CD8-positive, alpha-beta memory T cell (primary cell): ENCODE results near the gene PDSS2. TPM values are rescaled to one million over a fixed set of nuclear protein-coding genes. Genes with fewer than 3 reads are reported as not detected.
"Not testable (repeated sequence)": the region's sequence is repeated elsewhere in the genome, so short reads cannot be mapped to it uniquely, and the experiment has no call there.

Source experiments
- CTCF ChIA-PET: fragments of 350-600 bp; sonication (Branson Sonifier 250); formaldehyde crosslinking; loops from one replicate; lab custom pipeline; 2021; ENCODE audit warnings: antibody characterized with exemption; lab: Charles Lee
- POLR2A ChIA-PET: fragments of 350-600 bp; sonication (Branson Sonifier 250); formaldehyde crosslinking; loops from one replicate; lab custom pipeline; 2021; ENCODE audit warnings: antibody characterized with exemption; lab: Charles Lee
- DNase-seq, 5 donors: peaks; one replicate each; pipeline versions ENCODE4 v3.0.0 to v3.0.0-alpha.2; 2020 to 2022; ENCODE audit warnings: mixed read lengths in 1 of 5
- H3K27ac ChIP-seq: one replicate; pipeline ENCODE4 v1.7.0; 2013; ENCODE audit warnings: low read depth, mild to moderate bottlenecking, low read length, moderate library complexity
- H3K27me3 ChIP-seq: 2 replicates; pipeline ENCODE4 v1.7.0; 2013; ENCODE audit warnings: low read length, mild to moderate bottlenecking; ENCODE audit not compliant: insufficient read depth, poor library complexity, severe bottlenecking
- H3K36me3 ChIP-seq: 2 replicates; pipeline ENCODE4 v1.7.0; 2013; ENCODE audit warnings: mild to moderate bottlenecking, low read length, moderate library complexity; ENCODE audit not compliant: insufficient read depth
- H3K4me1 ChIP-seq: 2 replicates; pipeline ENCODE4 v1.7.0; 2013; ENCODE audit warnings: mild to moderate bottlenecking, low read length, moderate library complexity; ENCODE audit not compliant: insufficient read depth
- H3K4me3 ChIP-seq: 2 replicates; pipeline ENCODE4 v1.7.0; 2013; ENCODE audit warnings: mild to moderate bottlenecking, low read length
- H3K9me3 ChIP-seq: 2 replicates; pipeline ENCODE4 v1.7.0; 2013; ENCODE audit warnings: mild to moderate bottlenecking, low read length
- H3K27ac Mint-ChIP-seq, 8 donors: one replicate each; pipeline ENCODE4 v1.8.0; 2020 to 2021; ENCODE audit warnings: mixed read lengths in 8 of 8, mild to moderate bottlenecking in 6 of 8, inconsistent platforms in 3 of 8, moderate library complexity in 3 of 8
- H3K27me3 Mint-ChIP-seq, 2 donors: one replicate each; pipeline ENCODE4 v1.8.0; 2020 to 2021; ENCODE audit warnings: mixed read lengths in 2 of 2, mild to moderate bottlenecking in 1 of 2, moderate library complexity in 1 of 2
- H3K36me3 Mint-ChIP-seq, 3 donors: one replicate each; pipeline ENCODE4 v1.8.0; 2020 to 2021; ENCODE audit warnings: mixed read lengths in 3 of 3, inconsistent platforms in 1 of 3, mild to moderate bottlenecking in 1 of 3
- H3K4me1 Mint-ChIP-seq, 3 donors: one replicate each; pipeline ENCODE4 v1.8.0; 2020 to 2021; ENCODE audit warnings: mixed read lengths in 3 of 3, inconsistent platforms in 1 of 3, mild to moderate bottlenecking in 1 of 3
- H3K4me3 Mint-ChIP-seq, 7 donors: one replicate each; pipeline ENCODE4 v1.8.0; 2020 to 2021; ENCODE audit warnings: mixed read lengths in 7 of 7, mild to moderate bottlenecking in 6 of 7, moderate library complexity in 4 of 7, inconsistent platforms in 2 of 7
- H3K9me3 Mint-ChIP-seq, 5 donors: one replicate each; pipeline ENCODE4 v1.8.0; 2020 to 2022; ENCODE audit warnings: mixed read lengths in 5 of 5, mild to moderate bottlenecking in 3 of 5, moderate library complexity in 2 of 5, inconsistent platforms in 1 of 5
- polyA plus RNA-seq: library from polyadenylated mRNA; unstranded; fragments of 300-500 nt; fragmentation: Illumina TruSeq; gene quantifications from one replicate; pipeline ENCODE4 v1.2.3, GENCODE V29; 2021
- total RNA-seq, 2 experiments: library from RNA; stranded (reverse); gene quantifications; one replicate each; pipeline ENCODE4 v1.2.3, GENCODE V29; 2021

Gene PDSS2
- total and polyA plus RNA-seq, 3 experiments from 2014 or later, result 13.4 to 14.2 (median 13.7) TPM

GRCh38 chr6:107440936-107441335 is 18.4 kb downstream of the PDSS2 start:
- no peaks in the 10 kb centered on the region for H3K27me3 ChIP-seq
- H3K36me3 ChIP-seq, result no peaks in the 10 kb centered on the region
- Mint-ChIP-seq H3K9me3 (peaks cover 0 to 4% (median 0%) of the 10 kb centered on the region in 5 donors), H3K4me3 (no peak overlapping the region), H3K36me3 (peaks cover 4 to 13% (median 10%) of the 10 kb centered on the region in 3 donors), H3K27ac (peak overlapping the region in 1 of 8 donors; percentile 10), H3K27me3 (no peaks in the 10 kb centered on the region), H3K4me1 (peaks cover 25 to 43% (median 42%) of the 10 kb centered on the region in 3 donors)
- no peaks in the 10 kb centered on the region for H3K9me3 ChIP-seq
- ChIA-PET POLR2A (no interaction called here), CTCF (interaction anchor here (1.4 kb wide), 1 partner anchor 18 kb away, joined by 4 read pairs; the partner anchor contains the start of gene PDSS2)
- no peak for DNase-seq
- H3K27ac ChIP-seq, result no peak overlapping the region
- no peak overlapping the region for H3K4me3 ChIP-seq
- H3K4me1 ChIP-seq, result no peaks in the 10 kb centered on the region

- POLR2A ChIA-PET, result no interaction called here
- no peak overlapping the region for H3K4me3 Mint-ChIP-seq
- Histone ChIP-seq H3K9me3 (no peaks in the 10 kb centered on the region), H3K36me3 (no peaks in the 10 kb centered on the region), H3K27me3 (no peaks in the 10 kb centered on the region), H3K4me1 (no peaks in the 10 kb centered on the region), H3K27ac (no peak overlapping the region), H3K4me3 (no peak overlapping the region)
- CTCF ChIA-PET, result no interaction called here
- H3K27me3 Mint-ChIP-seq, result no peaks in the 10 kb centered on the region
- H3K36me3 Mint-ChIP-seq, result peaks cover 0 to 8% (median 5%) of the 10 kb centered on the region in 3 donors
- DNase-seq, result no peak
- peaks cover 24 to 54% (median 51%) of the 10 kb centered on the region in 3 donors for H3K4me1 Mint-ChIP-seq
- no peak overlapping the region for H3K27ac Mint-ChIP-seq
- H3K9me3 Mint-ChIP-seq, result no peaks in the 10 kb centered on the region
Measured at GRCh38 chr6:107439406-107439805, 20.0 kb downstream of the PDSS2 start.

GRCh38 chr6:107437691-107438090 is 21.7 kb downstream of the PDSS2 start:
- H3K36me3 ChIP-seq, result no peaks in the 10 kb centered on the region
- H3K9me3 ChIP-seq, result no peaks in the 10 kb centered on the region
- POLR2A ChIA-PET, result no interaction called here
- Mint-ChIP-seq H3K4me3 (peak overlapping the region in 1 of 7 donors; percentile 52), H3K9me3 (no peaks in the 10 kb centered on the region), H3K36me3 (peaks cover 6 to 9% (median 8%) of the 10 kb centered on the region in 3 donors), H3K27me3 (no peaks in the 10 kb centered on the region), H3K27ac (peak overlapping the region in 1 of 8 donors; percentile 27), H3K4me1 (peaks cover 25 to 60% (median 56%) of the 10 kb centered on the region in 3 donors)
- no peak for DNase-seq
- no peaks in the 10 kb centered on the region for H3K4me1 ChIP-seq
- no peaks in the 10 kb centered on the region for H3K27me3 ChIP-seq
- no peak overlapping the region for H3K4me3 ChIP-seq
- CTCF ChIA-PET, result no interaction called here
- no peak overlapping the region for H3K27ac ChIP-seq

GRCh38 chr6:107436881-107437280 is 22.5 kb downstream of the PDSS2 start:
- H3K4me3 ChIP-seq, result no peak overlapping the region
- H3K4me1 ChIP-seq, result no peaks in the 10 kb centered on the region
- Mint-ChIP-seq H3K4me3 (no peak overlapping the region), H3K27ac (no peak overlapping the region), H3K4me1 (peaks cover 25 to 59% (median 54%) of the 10 kb centered on the region in 3 donors), H3K27me3 (no peaks in the 10 kb centered on the region), H3K9me3 (no peaks in the 10 kb centered on the region), H3K36me3 (peaks cover 5 to 9% (median 6%) of the 10 kb centered on the region in 3 donors)
- no peak for DNase-seq
- CTCF ChIA-PET, result no interaction called here
- H3K27me3 ChIP-seq, result no peaks in the 10 kb centered on the region
- H3K9me3 ChIP-seq, result no peaks in the 10 kb centered on the region
- POLR2A ChIA-PET, result no interaction called here
- H3K36me3 ChIP-seq, result no peaks in the 10 kb centered on the region
- no peak overlapping the region for H3K27ac ChIP-seq

- Histone ChIP-seq H3K27me3 (no peaks in the 10 kb centered on the region), H3K27ac (no peak overlapping the region), H3K36me3 (no peaks in the 10 kb centered on the region), H3K4me3 (no peak overlapping the region), H3K9me3 (no peaks in the 10 kb centered on the region), H3K4me1 (no peaks in the 10 kb centered on the region)
- Mint-ChIP-seq H3K27me3 (no peaks in the 10 kb centered on the region), H3K27ac (no peak overlapping the region), H3K4me1 (peaks cover 22 to 53% (median 47%) of the 10 kb centered on the region in 3 donors), H3K4me3 (no peak overlapping the region), H3K9me3 (no peaks in the 10 kb centered on the region), H3K36me3 (peaks cover 5 to 9% (median 6%) of the 10 kb centered on the region in 3 donors)
- ChIA-PET CTCF (no interaction called here), POLR2A (no interaction called here)
- no peak for DNase-seq
Measured at GRCh38 chr6:107435798-107436197, 23.6 kb downstream of the PDSS2 start.

GRCh38 chr6:107434812-107435211 is 24.6 kb downstream of the PDSS2 start:
- H3K4me3 ChIP-seq, result no peak overlapping the region
- ChIA-PET CTCF (no interaction called here), POLR2A (no interaction called here)
- no peaks in the 10 kb centered on the region for H3K4me1 ChIP-seq
- Mint-ChIP-seq H3K4me1 (peaks cover 24 to 50% (median 46%) of the 10 kb centered on the region in 3 donors), H3K27ac (peak overlapping the region in 1 of 8 donors; percentile 39), H3K4me3 (no peak overlapping the region), H3K36me3 (peaks cover 5 to 9% (median 6%) of the 10 kb centered on the region in 3 donors), H3K27me3 (no peaks in the 10 kb centered on the region), H3K9me3 (no peaks in the 10 kb centered on the region)
- no peaks in the 10 kb centered on the region for H3K27me3 ChIP-seq
- no peak overlapping the region for H3K27ac ChIP-seq
- no peaks in the 10 kb centered on the region for H3K9me3 ChIP-seq
- DNase-seq, result no peak
- no peaks in the 10 kb centered on the region for H3K36me3 ChIP-seq

GRCh38 chr6:107425951-107426350 is 33.4 kb downstream of the PDSS2 start:
- H3K36me3 Mint-ChIP-seq, result peaks cover 10 to 27% (median 22%) of the 10 kb centered on the region in 3 donors
- H3K9me3 ChIP-seq, H3K27ac ChIP-seq, H3K27ac Mint-ChIP-seq, H3K4me1 ChIP-seq, H3K27me3 ChIP-seq, H3K4me3 Mint-ChIP-seq, H3K27me3 Mint-ChIP-seq, CTCF ChIA-PET, DNase-seq, H3K4me3 ChIP-seq, POLR2A ChIA-PET, H3K36me3 ChIP-seq: not testable (repeated sequence)
- H3K9me3 Mint-ChIP-seq, result peaks cover 0 to 16% (median 14%) of the 10 kb centered on the region in 5 donors
- peaks cover 19 to 34% (median 26%) of the 10 kb centered on the region in 3 donors for H3K4me1 Mint-ChIP-seq

GRCh38 chr6:107423474-107423990 is 35.8 kb downstream of the PDSS2 start:
- no peak overlapping the region for H3K4me3 ChIP-seq
- DNase-seq, result no peak
- peaks cover 21 to 47% (median 42%) of the 10 kb centered on the region in 3 donors for H3K4me1 Mint-ChIP-seq
- H3K36me3 Mint-ChIP-seq, result peaks cover 10 to 22% (median 18%) of the 10 kb centered on the region in 3 donors
- H3K27me3 Mint-ChIP-seq, result no peaks in the 10 kb centered on the region
- H3K36me3 ChIP-seq, result no peaks in the 10 kb centered on the region
- H3K4me1 ChIP-seq, result no peaks in the 10 kb centered on the region
- no peaks in the 10 kb centered on the region for H3K27me3 ChIP-seq
- H3K4me3 Mint-ChIP-seq, result no peak overlapping the region
- POLR2A ChIA-PET, result no interaction called here
- H3K27ac Mint-ChIP-seq, result peak overlapping the region in 1 of 8 donors; percentile 30
- H3K27ac ChIP-seq, result no peak overlapping the region
- peaks cover 0 to 16% (median 14%) of the 10 kb centered on the region in 5 donors for H3K9me3 Mint-ChIP-seq
- no peaks in the 10 kb centered on the region for H3K9me3 ChIP-seq
- CTCF ChIA-PET, result no interaction called here
